GM18502 (cell line): Measurements from ENCODE around the gene ZNF816.
A peak's percentile ranks its signal among the peaks of the same experiment; 100 is the strongest.
"Not testable (repeated sequence)": the region's sequence is repeated elsewhere in the genome, so short reads cannot be mapped to it uniquely, and the experiment has no call there.

ENCODE experiments used
- ATAC-seq: cut with Tn5 transposase; IDR thresholded peaks from one replicate; pipeline ENCODE4 v1.9.1; 2021; ENCODE audit warnings: mild to moderate bottlenecking; ENCODE audit not compliant: unreplicated experiment, poor library complexity

Gene ZNF816

GRCh38 chr19:52963247-52963618 lies 552 bp upstream of the ZNF816 start:
- peak; percentile 17 for ATAC-seq

- ATAC-seq = no peak
Measured at GRCh38 chr19:52961981-52962380, 700 bp downstream of the ZNF816 start.

- ATAC-seq = no peak
Measured at GRCh38 chr19:52959613-52960295, 2.9 kb downstream of the ZNF816 start.

GRCh38 chr19:52957591-52957990 lies 5.1 kb downstream of the ZNF816 start:
- no peak for ATAC-seq

GRCh38 chr19:52956917-52957316 lies 5.8 kb downstream of the ZNF816 start:
- no peak for ATAC-seq

GRCh38 chr19:52949422-52949821 lies 13.3 kb downstream of the ZNF816 start:
- no peak for ATAC-seq

- no peak for ATAC-seq
Measured at GRCh38 chr19:52948025-52948770, 14.5 kb downstream of the ZNF816 start.

- no peak for ATAC-seq
Measured at GRCh38 chr19:52946322-52947310, 16.1 kb downstream of the ZNF816 start.

GRCh38 chr19:52945652-52946321 lies 16.9 kb downstream of the ZNF816 start:
- ATAC-seq = no peak

- not testable (repeated sequence) for ATAC-seq
Measured at GRCh38 chr19:52944703-52945493, 17.8 kb downstream of the ZNF816 start.

GRCh38 chr19:52943884-52944643 lies 18.6 kb downstream of the ZNF816 start:
- ATAC-seq = no peak

- no peak for ATAC-seq
Measured at GRCh38 chr19:52943134-52943883, 19.4 kb downstream of the ZNF816 start.

GRCh38 chr19:52942386-52943133 lies 20.1 kb downstream of the ZNF816 start:
- peak; percentile 95 for ATAC-seq

GRCh38 chr19:52941941-52942385 lies 20.7 kb downstream of the ZNF816 start:
- ATAC-seq = peak; percentile 33

GRCh38 chr19:52941523-52941922 lies 21.2 kb downstream of the ZNF816 start:
- ATAC-seq = not testable (repeated sequence)

- not testable (repeated sequence) for ATAC-seq
Measured at GRCh38 chr19:52940905-52941304, 21.8 kb downstream of the ZNF816 start.

GRCh38 chr19:52938761-52939160 lies 23.9 kb downstream of the ZNF816 start:
- no peak for ATAC-seq
